Cardiac fibroblast (primary cell): ENCODE measurements around the gene ME1.

Source experiments
- DNase-seq, 2 donors: peaks; one replicate each; pipeline versions ENCODE4 v3.0.0 to v3.0.0-alpha.2; 2010; ENCODE audit warnings: low read depth in 2 of 2
- H3K4me3 ChIP-seq, 2 donors: replicated peaks in 1 of 2; 1 replicate in 1 of 2; 2 replicates in 1 of 2; pipeline ENCODE4 v1.5.1; 2011; ENCODE audit warnings: low read depth in 2 of 2, low read length in 2 of 2, mild to moderate bottlenecking in 2 of 2, moderate library complexity in 1 of 2
- CTCF ChIP-seq: IDR thresholded peaks from one replicate; pipeline ENCODE4 v1.5.1; 2011; ENCODE audit warnings: low read depth, mild to moderate bottlenecking, low read length, inconsistent platforms

Gene ME1

GRCh38 chr6:83188501-83188900, 242.3 kb downstream of the ME1 start:
- DNase-seq: no peak
- no peak overlapping the region for H3K4me3 ChIP-seq
- TF ChIP-seq CTCF: no peak

- no peak for TF ChIP-seq CTCF
- no peak for DNase-seq
- H3K4me3 ChIP-seq: no peak overlapping the region
These were observed 245.8 kb downstream of the ME1 start for GRCh38 chr6:83185096-83185495.

DNA sequence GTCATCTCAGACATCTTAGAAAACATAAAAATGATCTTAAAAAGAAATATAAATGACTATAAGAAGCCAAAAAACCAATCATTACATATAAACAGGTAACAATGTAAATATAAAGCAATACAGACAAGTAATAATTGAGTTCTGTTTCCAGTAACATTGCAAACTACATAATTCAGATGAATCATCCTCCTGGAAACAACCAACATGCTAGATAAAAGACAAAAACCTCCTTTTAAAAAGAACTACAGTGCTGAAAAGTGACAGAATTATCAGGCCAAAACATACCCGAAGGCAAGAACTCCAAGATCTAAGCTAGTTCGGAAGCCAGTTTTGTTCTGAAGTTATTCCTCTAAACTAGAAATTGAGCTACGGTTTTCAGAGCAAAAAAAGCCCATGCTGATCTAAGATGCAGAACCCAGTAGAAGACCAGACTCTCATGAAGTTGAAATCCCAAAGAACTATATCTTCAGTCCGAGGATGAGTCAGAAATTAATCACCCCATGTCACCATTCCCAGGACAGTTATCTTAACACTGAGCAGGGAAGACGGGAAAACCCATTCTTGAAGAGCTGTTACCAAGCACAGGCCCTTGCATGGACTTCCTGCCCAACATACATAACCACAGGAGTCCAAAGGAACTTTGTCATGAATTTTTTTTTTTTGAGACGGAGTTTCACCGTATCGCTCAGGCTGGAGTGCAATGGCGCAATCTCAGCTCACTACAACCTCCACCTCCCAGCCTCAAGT, 247.6 kb downstream of the ME1 start:
- H3K4me3 ChIP-seq: no peak overlapping the region
- no peak for TF ChIP-seq CTCF
- peak; percentile 95 to 97 for DNase-seq

- peak in 1 of 2 donors; percentile 9 for DNase-seq
- H3K4me3 ChIP-seq: no peak overlapping the region
- no peak for TF ChIP-seq CTCF
These were observed 248.7 kb downstream of the ME1 start for GRCh38 chr6:83182114-83182513.

GRCh38 chr6:83180426-83180950, 250.4 kb downstream of the ME1 start:
- no peak overlapping the region for H3K4me3 ChIP-seq
- TF ChIP-seq CTCF: no peak
- no peak for DNase-seq

GRCh38 chr6:83176246-83176645, 254.6 kb downstream of the ME1 start:
- no peak overlapping the region for H3K4me3 ChIP-seq
- DNase-seq: no peak
- no peak for TF ChIP-seq CTCF
